Activated CD4-positive, alpha-beta T cell treated with anti-CD3 and anti-CD28 coated beads, Interleukin-2, amount 10 ng/mL, durations not matched to agents 24 days and 14 days (primary cell): ENCODE data around the gene MEPCE. TPM values are rescaled to one million over a fixed set of nuclear protein-coding genes. Genes with fewer than 3 reads are reported as not detected.

Experiments used
- DNase-seq: peaks from one replicate; pipeline ENCODE4 v3.0.0; 2022
- H3K27ac Mint-ChIP-seq: one replicate; pipeline ENCODE4 v1.8.0; 2022; ENCODE audit warnings: mild to moderate bottlenecking, mixed read lengths
- H3K27me3 Mint-ChIP-seq: one replicate; pipeline ENCODE4 v1.8.0; 2022; ENCODE audit warnings: mixed read lengths
- H3K36me3 Mint-ChIP-seq: one replicate; pipeline ENCODE4 v1.8.0; 2022; ENCODE audit warnings: low read depth, mild to moderate bottlenecking, mixed read lengths
- H3K4me1 Mint-ChIP-seq: one replicate; pipeline ENCODE4 v1.8.0; 2021; ENCODE audit warnings: mixed read lengths
- H3K4me3 Mint-ChIP-seq: one replicate; pipeline ENCODE4 v1.8.0; 2022; ENCODE audit warnings: mild to moderate bottlenecking, moderate library complexity, mixed read lengths
- H3K9me3 Mint-ChIP-seq: one replicate; pipeline ENCODE4 v1.8.0; 2021; ENCODE audit warnings: mixed read lengths
- intact Hi-C: fragments of 100-400 bp; cut with micrococcal nuclease; formaldehyde crosslinking; loops from one replicate; pipeline ENCODE4 v1.15.1; 2023
- total RNA-seq: library from RNA; stranded (reverse); gene quantifications from 2 replicates; pipeline ENCODE4 v1.2.3, GENCODE V29; 2022

MEPCE gene
- total RNA-seq, 1 donor from 2014 or later = 55.8 TPM

DNA sequence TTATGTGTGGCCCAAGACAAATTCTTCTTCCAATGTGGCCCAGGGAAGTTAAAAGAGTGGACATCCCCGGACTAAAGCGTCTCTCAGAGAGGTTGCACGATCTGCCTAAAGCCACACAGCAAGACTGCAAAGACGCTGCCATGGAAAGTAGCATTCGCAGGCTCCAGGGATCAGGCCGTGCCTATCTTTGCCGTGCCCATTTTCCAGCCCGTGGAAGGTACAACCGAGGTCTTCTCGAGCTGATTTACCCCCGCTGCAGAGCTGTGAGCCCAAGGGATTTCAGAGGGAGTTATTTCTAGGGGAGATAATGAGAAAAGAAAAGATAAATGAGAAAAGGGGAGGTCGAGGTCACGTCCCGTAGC, 53.1 kb downstream of the MEPCE start:
- Mint-ChIP-seq H3K36me3 (peaks cover 7% of the 10 kb centered on the region), H3K27ac (peak overlapping the region; percentile 58), H3K4me1 (peaks cover 16% of the 10 kb centered on the region), H3K4me3 (peak overlapping the region; percentile 87), H3K9me3 (no peaks in the 10 kb centered on the region), H3K27me3 (peaks cover 2% of the 10 kb centered on the region)
- intact Hi-C loops = loop anchor here (1.0 kb wide), 1 partner anchor 13 kb away; no protein-coding TSS in a partner anchor
- DNase-seq = no peak

- peak overlapping the region; percentile 58 for H3K27ac Mint-ChIP-seq
Observed at GRCh38 chr7:100483090-100483721, 53.6 kb downstream of the MEPCE start.

More at GRCh38 chr7:100483090-100483721, 53.6 kb downstream of the MEPCE start:
- intact Hi-C loops = loop anchor here (1.0 kb wide), 1 partner anchor 14 kb away; no protein-coding TSS in a partner anchor
- peak overlapping the region; percentile 87 for H3K4me3 Mint-ChIP-seq
- peak; percentile 94 for DNase-seq
- peaks cover 2% of the 10 kb centered on the region for H3K27me3 Mint-ChIP-seq
- no peaks in the 10 kb centered on the region for H3K9me3 Mint-ChIP-seq
- H3K4me1 Mint-ChIP-seq = peaks cover 15% of the 10 kb centered on the region
- H3K36me3 Mint-ChIP-seq = peaks cover 3% of the 10 kb centered on the region

Other genes starting within 250 kb of the MEPCE start
- 20.9 and 21.6 TPM in 2 replicates for gene PVRIG, start 209.9 kb upstream of the MEPCE start, total RNA-seq
- gene SPDYE3, start 122.1 kb upstream of the MEPCE start, total RNA-seq = not detected in 2 replicates
- gene PILRB, start 71.7 kb upstream of the MEPCE start, total RNA-seq = 74.6 and 78.3 TPM in 2 replicates
- gene PILRA, start 56.3 kb upstream of the MEPCE start, total RNA-seq = 9.8 and 11.6 TPM in 2 replicates
- 1.7 and 2.6 TPM in 2 replicates for gene ZCWPW1, start 1.1 kb upstream of the MEPCE start, total RNA-seq
- 52.8 and 59.9 TPM in 2 replicates for gene PPP1R35, start 6.7 kb downstream of the MEPCE start, total RNA-seq
- 2.7 and 2.9 TPM in 2 replicates for gene SPACDR, start 34.4 kb downstream of the MEPCE start, total RNA-seq
- gene TSC22D4, start 49.4 kb downstream of the MEPCE start, total RNA-seq = 113 and 121 TPM in 2 replicates
- gene NYAP1, start 54.1 kb downstream of the MEPCE start, total RNA-seq = 0.17 and 0.49 TPM in 2 replicates
- gene AGFG2, start 109.4 kb downstream of the MEPCE start, total RNA-seq = 112 and 114 TPM in 2 replicates
- 9.2 and 11.3 TPM in 2 replicates for gene SAP25, start 144.1 kb downstream of the MEPCE start, total RNA-seq
- gene LRCH4, start 156.3 kb downstream of the MEPCE start, total RNA-seq = 86.0 and 89.2 TPM in 2 replicates
- gene FBXO24, start 156.5 kb downstream of the MEPCE start, total RNA-seq = 0.38 and 0.42 TPM in 2 replicates
- gene PCOLCE, start 172.5 kb downstream of the MEPCE start, total RNA-seq = 4.8 and 5.0 TPM in 2 replicates
- 11.3 and 12.1 TPM in 2 replicates for gene MOSPD3, start 182.7 kb downstream of the MEPCE start, total RNA-seq
- 20.7 and 21.2 TPM in 2 replicates for gene TFR2, start 211.7 kb downstream of the MEPCE start, total RNA-seq
- gene ACTL6B, start 226.6 kb downstream of the MEPCE start, total RNA-seq = not detected in 2 replicates
- gene GNB2, start 243.9 kb downstream of the MEPCE start, total RNA-seq = 205 and 211 TPM in 2 replicates